ENCODE measurements around the gene PCGF3.

Gene PCGF3

GRCh38 chr4:705278-706082, at the start of gene PCGF3:
TSS of gene PCGF3 (plus strand) at chr4:705832. CDS start at chr4:733681, 27,849 bp downstream.
- H3K27ac ChIP-seq (ENCODE audit: extremely low read depth, low read depth, low read length), result peak within 1 kb of the TSS; percentile 81; the same call in 1 of the 2 replicates
- peaks cover 0 to 22% of the 10 kb centered on the region in 2 experiments; a peak in 1 of 3 replicates for H3K36me3 ChIP-seq (ENCODE audit: control insufficient read depth in 2 of 2, insufficient read depth in 1 of 2, low read length in 2 of 2)
- H3K9me3 ChIP-seq (ENCODE audit: control insufficient read depth, insufficient read depth, low read depth, low read length), result no peaks in the 10 kb centered on the region
- peak within 1 kb of the TSS; percentile 70 for H3K4me3 ChIP-seq (ENCODE audit: low read depth, low read length)
- ChIA-PET POLR2A (interaction anchor here (0.6 kb wide), 1 partner anchor 31 kb away, joined by 4 read pairs; the partner anchor contains the start of genes ATP5ME and MYL5), CTCF (no interaction called here)
- no peaks in the 10 kb centered on the region for H3K4me1 ChIP-seq (ENCODE audit: control insufficient read depth, insufficient read depth, low read length)
- TF ChIP-seq ZBTB26 (tag by site-specific recombination; optimal IDR thresholded peaks at IDR 0.05) (peak; percentile 56), ZNF138 (tag by site-specific recombination; IDR thresholded peaks at IDR 0.05; ENCODE audit: borderline replicate concordance) (no peak), HOXC10 (CRISPR knock-in tag; IDR thresholded peaks at IDR 0.05) (no peak), ZNF146 (tag by site-specific recombination; IDR thresholded peaks at IDR 0.05) (no peak), ZNF501 (tag by site-specific recombination; IDR thresholded peaks at IDR 0.05) (no peak), ZBTB21 (tag by site-specific recombination; IDR thresholded peaks at IDR 0.05) (no peak), ZNF555 (tag by site-specific recombination; conservative IDR thresholded peaks at IDR 0.05) (no peak), ZNF155 (tag by site-specific recombination; IDR thresholded peaks at IDR 0.05) (no peak), ZNF274 (IDR thresholded peaks at IDR 0.05; ENCODE audit: low read length) (no peak), ZNF274 (tag by site-specific recombination; IDR thresholded peaks at IDR 0.05; ENCODE audit: borderline replicate concordance) (no peak), HOXD13 (CRISPR knock-in tag; IDR thresholded peaks at IDR 0.05; ENCODE audit: borderline replicate concordance) (no peak), SP2 (tag by site-specific recombination; IDR thresholded peaks at IDR 0.05) (peak; percentile 76), TRIM28 (IDR thresholded peaks at IDR 0.05; ENCODE audit: borderline replicate concordance, low read length) (no peak), ZNF658 (tag by site-specific recombination; IDR thresholded peaks at IDR 0.05) (no peak), ZNF341 (tag by site-specific recombination; IDR thresholded peaks at IDR 0.05; ENCODE audit: low read depth) (no peak), ZNF768 (tag by site-specific recombination; IDR thresholded peaks at IDR 0.05) (no peak), SP3 (tag by site-specific recombination; IDR thresholded peaks at IDR 0.05) (peak; percentile 80), ZNF280C (tag by site-specific recombination; IDR thresholded peaks at IDR 0.05) (no peak), MYNN (tag by site-specific recombination; IDR thresholded peaks at IDR 0.05; ENCODE audit: borderline replicate concordance) (no peak), PBX3 (CRISPR knock-in tag; IDR thresholded peaks at IDR 0.05) (no peak), TCF7L2 (IDR thresholded peaks at IDR 0.05; ENCODE audit: borderline replicate concordance, low read depth, low read length) (no peak), ZNF433 (tag by site-specific recombination; IDR thresholded peaks at IDR 0.05; ENCODE audit: low read depth) (no peak), ZIC2 (tag by site-specific recombination; IDR thresholded peaks at IDR 0.05) (no peak), ZNF707 (tag by site-specific recombination; IDR thresholded peaks at IDR 0.05) (no peak), ZBTB11 (tag by site-specific recombination; conservative IDR thresholded peaks at IDR 0.05; ENCODE audit: low read depth) (no peak), ZNF221 (tag by site-specific recombination; IDR thresholded peaks at IDR 0.05; ENCODE audit: borderline replicate concordance) (no peak), ZNF571 (tag by site-specific recombination; IDR thresholded peaks at IDR 0.05) (no peak), ZNF549 (tag by site-specific recombination; IDR thresholded peaks at IDR 0.05) (no peak), BCL11A (tag by site-specific recombination; IDR thresholded peaks at IDR 0.05; ENCODE audit: low read depth) (peak; percentile 98), ZNF239 (tag by site-specific recombination; IDR thresholded peaks at IDR 0.05) (no peak), ZBTB1 (tag by site-specific recombination; IDR thresholded peaks at IDR 0.05) (no peak), ZBTB7A (tag by site-specific recombination; IDR thresholded peaks at IDR 0.05; ENCODE audit: low read depth) (0 out of 2 replicates have a peak, but pooled peaks have one; percentile 34)
